ENCODE results near the gene GPR157.
"Not testable (repeated sequence)": the region's sequence is repeated elsewhere in the genome, so short reads cannot be mapped to it uniquely, and the experiment has no call there.

DNA sequence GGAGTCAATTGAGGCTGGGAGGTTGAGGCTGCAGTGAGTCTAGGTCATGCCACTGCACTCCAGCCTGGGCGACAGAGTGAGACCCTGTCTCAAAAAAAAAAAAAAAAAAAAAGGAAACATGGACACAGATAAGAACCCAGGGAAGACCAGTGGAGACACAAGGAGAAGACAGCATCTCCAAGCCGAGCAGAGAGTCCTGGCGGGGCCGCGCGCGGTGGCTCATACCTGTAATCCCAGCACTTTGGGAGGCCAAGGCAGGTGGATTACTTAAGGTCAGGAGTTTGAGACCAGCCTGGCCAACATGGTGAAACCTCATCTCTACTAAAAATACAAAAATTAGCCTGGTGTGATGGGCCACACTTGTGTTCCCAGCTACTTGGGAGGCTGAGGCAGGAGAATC, 15.6 kb upstream of the GPR157 start:
- TF ChIP-seq, protein P1, sequence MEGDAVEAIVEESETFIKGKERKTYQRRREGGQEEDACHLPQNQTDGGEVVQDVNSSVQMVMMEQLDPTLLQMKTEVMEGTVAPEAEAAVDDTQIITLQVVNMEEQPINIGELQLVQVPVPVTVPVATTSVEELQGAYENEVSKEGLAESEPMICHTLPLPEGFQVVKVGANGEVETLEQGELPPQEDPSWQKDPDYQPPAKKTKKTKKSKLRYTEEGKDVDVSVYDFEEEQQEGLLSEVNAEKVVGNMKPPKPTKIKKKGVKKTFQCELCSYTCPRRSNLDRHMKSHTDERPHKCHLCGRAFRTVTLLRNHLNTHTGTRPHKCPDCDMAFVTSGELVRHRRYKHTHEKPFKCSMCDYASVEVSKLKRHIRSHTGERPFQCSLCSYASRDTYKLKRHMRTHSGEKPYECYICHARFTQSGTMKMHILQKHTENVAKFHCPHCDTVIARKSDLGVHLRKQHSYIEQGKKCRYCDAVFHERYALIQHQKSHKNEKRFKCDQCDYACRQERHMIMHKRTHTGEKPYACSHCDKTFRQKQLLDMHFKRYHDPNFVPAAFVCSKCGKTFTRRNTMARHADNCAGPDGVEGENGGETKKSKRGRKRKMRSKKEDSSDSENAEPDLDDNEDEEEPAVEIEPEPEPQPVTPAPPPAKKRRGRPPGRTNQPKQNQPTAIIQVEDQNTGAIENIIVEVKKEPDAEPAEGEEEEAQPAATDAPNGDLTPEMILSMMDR (conservative IDR thresholded peaks at IDR 0.05; ENCODE audit: low read length): not testable (repeated sequence)
- TF ChIP-seq EZH2phosphoT487 (IDR thresholded peaks at IDR 0.05; ENCODE audit: borderline replicate concordance): not testable (repeated sequence)

Measured in Loucy (cell line).